Neuronal stem cell (in vitro differentiated cells): Measurements from ENCODE around the gene RNH1.

ENCODE experiments used
- DNase-seq: peaks from one replicate; pipeline ENCODE4 v3.0.0-alpha.2; 2013; ENCODE audit warnings: low spot score
- H2AFZ ChIP-seq: one replicate; pipeline ENCODE4 v1.6.1; 2013; ENCODE audit warnings: mild to moderate bottlenecking, low read length, inconsistent platforms
- H2AK5ac ChIP-seq: 2 replicates; pipeline ENCODE4 v1.6.1; 2013; ENCODE audit warnings: low read depth, mild to moderate bottlenecking, inconsistent platforms, low read length, moderate library complexity, mixed read lengths
- H2BK120ac ChIP-seq: 2 replicates; pipeline ENCODE4 v1.6.1; 2013; ENCODE audit warnings: low read depth, mild to moderate bottlenecking, inconsistent platforms, low read length, moderate library complexity, mixed read lengths
- H2BK12ac ChIP-seq: one replicate; pipeline ENCODE4 v1.6.1; 2013; ENCODE audit warnings: low read length, inconsistent platforms
- H2BK15ac ChIP-seq: 2 replicates; pipeline ENCODE4 v1.6.1; 2013; ENCODE audit warnings: mild to moderate bottlenecking, low read length, inconsistent platforms, mixed read lengths
- H2BK5ac ChIP-seq: one replicate; pipeline ENCODE4 v1.6.1; 2013; ENCODE audit warnings: inconsistent platforms, mild to moderate bottlenecking, low read length, moderate library complexity
- H3K14ac ChIP-seq: one replicate; pipeline ENCODE4 v1.6.1; 2013; ENCODE audit warnings: low read length, inconsistent platforms
- H3K18ac ChIP-seq: 2 replicates; pipeline ENCODE4 v1.6.1; 2013; ENCODE audit warnings: low read length, inconsistent platforms
- H3K23ac ChIP-seq: 2 replicates; pipeline ENCODE4 v1.6.1; 2013; ENCODE audit warnings: low read depth, mild to moderate bottlenecking, mixed read lengths, low read length, inconsistent platforms; ENCODE audit not compliant: poor library complexity
- H3K27ac ChIP-seq: replicated peaks from 3 replicates; pipeline ENCODE4 v1.5.1; 2013; ENCODE audit warnings: low read length, inconsistent platforms
- H3K27me3 ChIP-seq, 3 experiments: 2 replicates each; pipeline ENCODE4 v1.6.1; 2013; ENCODE audit warnings: low read length in 3 of 3, mild to moderate bottlenecking in 2 of 3, inconsistent platforms in 1 of 3, low read depth in 1 of 3, mixed read lengths in 1 of 3, moderate library complexity in 1 of 3; ENCODE audit not compliant: control insufficient read depth in 3 of 3, insufficient read depth in 3 of 3
- H3K36me3 ChIP-seq, 2 donors: replicated peaks in 1 of 2; 2 replicates each; pipeline ENCODE4 v1.6.1; 2013; ENCODE audit warnings: low read length in 2 of 2; ENCODE audit not compliant: control insufficient read depth in 2 of 2, insufficient read depth in 2 of 2
- H3K4ac ChIP-seq: 2 replicates; pipeline ENCODE4 v1.6.1; 2013; ENCODE audit warnings: inconsistent platforms, mild to moderate bottlenecking, low read length, moderate library complexity
- H3K4me1 ChIP-seq, 2 donors: 1 replicate in 1 of 2; 2 replicates in 1 of 2; pipeline ENCODE4 v1.6.1; 2013; ENCODE audit warnings: low read length in 2 of 2, low read depth in 1 of 2; ENCODE audit not compliant: control insufficient read depth in 2 of 2, insufficient read depth in 1 of 2
- H3K4me2 ChIP-seq: one replicate; pipeline ENCODE4 v1.6.1; 2013; ENCODE audit warnings: mild to moderate bottlenecking, low read length, inconsistent platforms; ENCODE audit not compliant: insufficient read depth, poor library complexity, severe bottlenecking
- H3K4me3 ChIP-seq, 2 donors: 2 replicates each; pipeline ENCODE4 v1.5.1; 2013; ENCODE audit warnings: low read length in 2 of 2, mild to moderate bottlenecking in 2 of 2, inconsistent platforms in 1 of 2, moderate library complexity in 1 of 2
- H3K79me1 ChIP-seq: one replicate; pipeline ENCODE4 v1.6.1; 2013; ENCODE audit warnings: low read depth, mild to moderate bottlenecking, inconsistent platforms, low read length, moderate library complexity
- H3K9ac ChIP-seq: one replicate; pipeline ENCODE4 v1.6.1; 2013; ENCODE audit warnings: mild to moderate bottlenecking, low read depth, low read length, inconsistent platforms; ENCODE audit not compliant: poor library complexity
- H3K9me3 ChIP-seq, 2 donors: replicated peaks in 1 of 2; 2 replicates each; pipeline versions ENCODE3 to v1.6.1; 2013; ENCODE audit warnings: low read length in 2 of 2, mild to moderate bottlenecking in 2 of 2, inconsistent platforms in 1 of 2, low read depth in 1 of 2, mixed read lengths in 1 of 2, moderate library complexity in 1 of 2; ENCODE audit not compliant: control insufficient read depth in 2 of 2, insufficient read depth in 1 of 2
- H4K8ac ChIP-seq: one replicate; pipeline ENCODE4 v1.6.1; 2013; ENCODE audit warnings: low read depth, mild to moderate bottlenecking, inconsistent platforms, low read length, moderate library complexity
- H4K91ac ChIP-seq: one replicate; pipeline ENCODE4 v1.6.1; 2013; ENCODE audit warnings: low read length, low read depth, mild to moderate bottlenecking, inconsistent platforms; ENCODE audit not compliant: poor library complexity
- WGBS, 2 donors: extraction: QIAGEN DNeasy Blood & Tissue Kit; methylation state at CpG; one replicate each; pipeline ENCODE4 v1.1.7; 2013; ENCODE audit warnings: missing lambda C conversion rate in 2 of 2, mixed read lengths in 1 of 2; ENCODE audit not compliant: insufficient read length in 2 of 2, insufficient replicate concordance in 1 of 2; ENCODE audit errors: extremely low coverage in 2 of 2; 5-methylcytosine and 5-hydroxymethylcytosine counted together

The RNH1 gene

GRCh38 chr11:497565-498296 lies 9.3 kb downstream of the RNH1 start:
- no peak overlapping the region for H3K4me2 ChIP-seq
- no peak overlapping the region for H2AK5ac ChIP-seq
- H3K14ac ChIP-seq, result no peak overlapping the region
- H2BK12ac ChIP-seq, result no peak overlapping the region
- peaks cover 0 to 17% of the 10 kb centered on the region in 2 donors for H3K9me3 ChIP-seq
- H2BK5ac ChIP-seq, result peak overlapping the region; percentile 48
- H3K79me1 ChIP-seq, result peaks cover 22% of the 10 kb centered on the region
- peak overlapping the region; percentile 60 for H3K18ac ChIP-seq
- no peak overlapping the region for H3K23ac ChIP-seq
- peaks cover 61 to 89% of the 10 kb centered on the region in 2 donors for H3K36me3 ChIP-seq
- no peak overlapping the region for H3K27ac ChIP-seq
- no peak overlapping the region for H2BK15ac ChIP-seq
- no peak overlapping the region for H2AFZ ChIP-seq
- no peaks in the 10 kb centered on the region for H3K4me1 ChIP-seq
- H3K4ac ChIP-seq, result no peak overlapping the region
- H4K8ac ChIP-seq, result peak overlapping the region; percentile 84
- no peak overlapping the region for H3K9ac ChIP-seq
- no peak for DNase-seq
- no peaks in the 10 kb centered on the region for H3K27me3 ChIP-seq
- no CpG with 5 or more reads among the region's 31 CpGs for WGBS, 2 donors
- no peak overlapping the region for H4K91ac ChIP-seq
- peak overlapping the region in 1 of 2 donors; percentile 27 for H3K4me3 ChIP-seq
- no peak overlapping the region for H2BK120ac ChIP-seq

GRCh38 chr11:496834-497564 lies 10.0 kb downstream of the RNH1 start:
- H3K4me1 ChIP-seq, result no peaks in the 10 kb centered on the region
- no peak overlapping the region for H3K27ac ChIP-seq
- H2AFZ ChIP-seq, result no peak overlapping the region
- H3K9me3 ChIP-seq, result peaks cover 0 to 17% of the 10 kb centered on the region in 2 donors
- no peak overlapping the region for H2BK12ac ChIP-seq
- no peak overlapping the region for H2BK5ac ChIP-seq
- no CpG with 5 or more reads among the region's 34 CpGs for WGBS, 2 donors
- no peak overlapping the region for H3K4me2 ChIP-seq
- H3K79me1 ChIP-seq, result peaks cover 18% of the 10 kb centered on the region
- no peak for DNase-seq
- H3K9ac ChIP-seq, result no peak overlapping the region
- H3K4ac ChIP-seq, result no peak overlapping the region
- H2BK120ac ChIP-seq, result no peak overlapping the region
- H3K14ac ChIP-seq, result no peak overlapping the region
- H4K8ac ChIP-seq, result peak overlapping the region; percentile 84
- H3K27me3 ChIP-seq, result no peaks in the 10 kb centered on the region
- no peak overlapping the region for H4K91ac ChIP-seq
- H2AK5ac ChIP-seq, result no peak overlapping the region
- H3K23ac ChIP-seq, result no peak overlapping the region
- H3K36me3 ChIP-seq, result peaks cover 63 to 87% of the 10 kb centered on the region in 2 donors
- H3K18ac ChIP-seq, result no peak overlapping the region
- no peak overlapping the region for H2BK15ac ChIP-seq
- peak overlapping the region in 1 of 2 donors; percentile 27 for H3K4me3 ChIP-seq

GRCh38 chr11:495537-495931 lies 11.5 kb downstream of the RNH1 start:
- H3K18ac ChIP-seq, result no peak overlapping the region
- H2AFZ ChIP-seq, result no peak overlapping the region
- DNase-seq, result no peak
- no peak overlapping the region for H3K27ac ChIP-seq
- no peak overlapping the region for H3K4me3 ChIP-seq
- no peak overlapping the region for H2BK12ac ChIP-seq
- no peak overlapping the region for H2BK5ac ChIP-seq
- H3K27me3 ChIP-seq, result no peaks in the 10 kb centered on the region
- no peaks in the 10 kb centered on the region for H3K4me1 ChIP-seq
- peak overlapping the region; percentile 41 for H2BK120ac ChIP-seq
- H3K9ac ChIP-seq, result no peak overlapping the region
- H4K91ac ChIP-seq, result no peak overlapping the region
- peak overlapping the region; percentile 16 for H3K23ac ChIP-seq
- peaks cover 12% of the 10 kb centered on the region for H3K79me1 ChIP-seq
- WGBS, 2 donors, result no CpG with 5 or more reads among the region's 10 CpGs
- peaks cover 0 to 17% of the 10 kb centered on the region in 2 donors for H3K9me3 ChIP-seq
- no peak overlapping the region for H3K4me2 ChIP-seq
- H4K8ac ChIP-seq, result no peak overlapping the region
- H2AK5ac ChIP-seq, result no peak overlapping the region
- no peak overlapping the region for H3K14ac ChIP-seq
- H3K4ac ChIP-seq, result no peak overlapping the region
- H2BK15ac ChIP-seq, result no peak overlapping the region
- H3K36me3 ChIP-seq, result peaks cover 59 to 82% of the 10 kb centered on the region in 2 donors
